Stomach smooth muscle (tissue), 2 donors: ENCODE measurements around the gene FCN3.
A peak's percentile ranks its signal among the peaks of the same experiment; 100 is the strongest.

ENCODE experiments used
- H3K27ac ChIP-seq: one replicate; pipeline ENCODE4 v1.7.0; 2013; ENCODE audit warnings: mild to moderate bottlenecking, low read length, inconsistent platforms
- H3K27me3 ChIP-seq, 2 donors: one replicate each; pipeline ENCODE4 v1.7.0; 2013; ENCODE audit warnings: low read length in 2 of 2; ENCODE audit not compliant: insufficient read depth in 2 of 2, control insufficient read depth in 1 of 2
- H3K36me3 ChIP-seq, 2 donors: one replicate each; pipeline ENCODE4 v1.7.0; 2013; ENCODE audit warnings: low read length in 2 of 2; ENCODE audit not compliant: control insufficient read depth in 2 of 2, insufficient read depth in 2 of 2
- H3K4me1 ChIP-seq: one replicate; pipeline ENCODE4 v1.7.0; 2013; ENCODE audit warnings: low read length; ENCODE audit not compliant: control insufficient read depth, insufficient read depth
- H3K4me3 ChIP-seq, 2 donors: one replicate each; pipeline ENCODE4 v1.7.0; 2013; ENCODE audit warnings: low read length in 2 of 2
- H3K9ac ChIP-seq, 2 donors: one replicate each; pipeline ENCODE4 v1.7.0; 2013; ENCODE audit warnings: low read length in 2 of 2, mild to moderate bottlenecking in 1 of 2
- H3K9me3 ChIP-seq, 2 donors: one replicate each; pipeline ENCODE4 v1.7.0; 2013; ENCODE audit warnings: low read length in 2 of 2; ENCODE audit not compliant: control insufficient read depth in 2 of 2
- donor health status: healthy.
- donor health status: Pancreatic carcinoma.

The FCN3 gene

GRCh38 chr1:27374362-27375086, at the start of gene FCN3:
Gene FCN3, minus strand, starts transcription at chr1:27374824. Its CDS starts 6 bp downstream, at chr1:27374818.
- Histone ChIP-seq H3K4me1 (peaks cover 3% of the 10 kb centered on the region), H3K27me3 (no peaks in the 10 kb centered on the region), H3K9me3 (no peaks in the 10 kb centered on the region), H3K36me3 (no peaks in the 10 kb centered on the region), H3K27ac (no peak within 1 kb of the TSS), H3K4me3 (no peak within 1 kb of the TSS), H3K9ac (no peak within 1 kb of the TSS)

DNA sequence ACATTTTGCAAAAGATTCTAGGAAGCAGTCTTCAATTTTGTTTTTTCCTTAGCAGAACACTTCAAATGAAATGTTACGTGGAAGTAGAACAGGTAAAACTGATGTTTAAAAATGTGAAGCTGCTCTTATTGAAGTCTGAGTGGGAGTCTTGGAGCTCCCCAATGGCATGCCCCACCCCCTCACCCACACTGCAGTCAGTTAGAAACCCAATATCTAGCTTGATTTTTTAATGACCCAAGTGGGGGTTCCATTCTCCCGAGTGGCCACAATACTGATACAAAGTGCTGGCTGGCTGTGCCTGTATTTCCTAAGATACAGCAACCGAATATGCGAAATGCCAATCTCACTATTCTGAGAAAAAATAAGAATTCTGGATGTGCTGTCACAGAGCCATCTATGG, 49.1 kb upstream of the FCN3 start:
- H3K36me3 ChIP-seq, result peaks cover 7 to 9% of the 10 kb centered on the region in 2 donors
- H3K27me3 ChIP-seq, result no peaks in the 10 kb centered on the region
- H3K4me3 ChIP-seq, result no peak overlapping the region
- no peaks in the 10 kb centered on the region for H3K9me3 ChIP-seq
- no peak overlapping the region for H3K9ac ChIP-seq
- peaks cover 29% of the 10 kb centered on the region for H3K4me1 ChIP-seq
- H3K27ac ChIP-seq, result no peak overlapping the region

GRCh38 chr1:27418326-27419185, 43.9 kb upstream of the FCN3 start:
- Histone ChIP-seq H3K4me1 (peaks cover 31% of the 10 kb centered on the region), H3K9ac (peak overlapping the region; percentile 68 to 78), H3K4me3 (peak overlapping the region in 1 of 2 donors; percentile 8), H3K9me3 (no peaks in the 10 kb centered on the region), H3K27ac (peak overlapping the region; percentile 87), H3K36me3 (peaks cover 27 to 32% of the 10 kb centered on the region in 2 donors), H3K27me3 (no peaks in the 10 kb centered on the region)

DNA sequence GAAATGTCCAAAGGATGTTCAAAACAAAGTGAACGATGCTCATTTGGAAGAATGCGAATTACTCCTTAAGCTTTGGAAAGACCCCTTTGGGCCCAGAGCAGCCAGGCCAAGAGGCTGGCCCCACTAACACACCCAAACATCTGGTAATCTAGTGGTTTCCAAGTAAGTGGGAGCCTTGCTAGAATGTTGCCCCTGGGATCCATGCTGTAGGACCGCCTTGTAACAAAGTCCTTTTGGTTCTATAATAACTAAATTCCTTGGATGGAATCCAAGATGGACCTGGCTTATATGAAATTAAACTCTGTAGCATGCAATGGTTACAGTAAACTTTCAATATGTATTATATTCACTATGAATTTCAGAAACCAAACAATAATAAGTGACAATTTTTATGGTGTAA, 43.1 kb upstream of the FCN3 start:
- Histone ChIP-seq H3K4me3 (no peak overlapping the region), H3K9me3 (no peaks in the 10 kb centered on the region), H3K4me1 (peaks cover 31% of the 10 kb centered on the region), H3K27me3 (no peaks in the 10 kb centered on the region), H3K9ac (peak overlapping the region; percentile 68 to 78), H3K36me3 (peaks cover 36 to 41% of the 10 kb centered on the region in 2 donors), H3K27ac (peak overlapping the region; percentile 87)

- Histone ChIP-seq H3K4me1 (peaks cover 31% of the 10 kb centered on the region), H3K9ac (no peak overlapping the region), H3K4me3 (no peak overlapping the region), H3K27me3 (no peaks in the 10 kb centered on the region), H3K27ac (peak overlapping the region; percentile 87), H3K36me3 (peaks cover 44 to 45% of the 10 kb centered on the region in 2 donors), H3K9me3 (no peaks in the 10 kb centered on the region)
These were observed 41.9 kb upstream of the FCN3 start for GRCh38 chr1:27416387-27417111.

- H3K4me1 ChIP-seq, result peaks cover 26% of the 10 kb centered on the region
- peak overlapping the region in 1 of 2 donors; percentile 42 for H3K9ac ChIP-seq
These were observed 39.5 kb upstream of the FCN3 start for GRCh38 chr1:27414091-27414490.

DNA sequence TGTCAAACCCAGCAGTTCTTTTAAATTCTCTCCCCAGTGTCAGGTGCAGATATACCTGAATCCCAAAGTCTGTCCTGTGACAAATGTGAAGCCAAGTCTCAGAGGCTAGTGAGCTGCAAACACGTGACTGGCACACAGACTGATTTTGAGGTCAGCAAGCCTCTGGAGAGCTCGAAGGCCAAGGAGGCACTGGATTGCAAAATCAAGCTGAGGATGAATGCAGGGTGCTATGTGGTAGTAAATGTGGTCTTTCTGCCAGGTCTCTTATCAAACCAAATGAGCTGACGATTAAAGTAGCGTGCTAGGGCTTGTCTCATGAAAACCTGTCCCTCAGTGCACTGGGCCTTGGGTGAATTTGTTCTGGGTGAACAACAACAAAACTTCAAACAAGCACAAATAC, 38.4 kb upstream of the FCN3 start:
- peak overlapping the region in 1 of 2 donors; percentile 42 for H3K9ac ChIP-seq
- peaks cover 68% of the 10 kb centered on the region in 2 donors for H3K36me3 ChIP-seq
- no peak overlapping the region for H3K4me3 ChIP-seq
- H3K27ac ChIP-seq, result no peak overlapping the region
- no peaks in the 10 kb centered on the region for H3K27me3 ChIP-seq
- peaks cover 16% of the 10 kb centered on the region for H3K4me1 ChIP-seq
- no peaks in the 10 kb centered on the region for H3K9me3 ChIP-seq

More at GRCh38 chr1:27414091-27414490, 39.5 kb upstream of the FCN3 start:
- no peak overlapping the region for H3K4me3 ChIP-seq
- no peak overlapping the region for H3K27ac ChIP-seq
- H3K36me3 ChIP-seq, result peaks cover 59 to 60% of the 10 kb centered on the region in 2 donors
- H3K27me3 ChIP-seq, result no peaks in the 10 kb centered on the region
- no peaks in the 10 kb centered on the region for H3K9me3 ChIP-seq

DNA sequence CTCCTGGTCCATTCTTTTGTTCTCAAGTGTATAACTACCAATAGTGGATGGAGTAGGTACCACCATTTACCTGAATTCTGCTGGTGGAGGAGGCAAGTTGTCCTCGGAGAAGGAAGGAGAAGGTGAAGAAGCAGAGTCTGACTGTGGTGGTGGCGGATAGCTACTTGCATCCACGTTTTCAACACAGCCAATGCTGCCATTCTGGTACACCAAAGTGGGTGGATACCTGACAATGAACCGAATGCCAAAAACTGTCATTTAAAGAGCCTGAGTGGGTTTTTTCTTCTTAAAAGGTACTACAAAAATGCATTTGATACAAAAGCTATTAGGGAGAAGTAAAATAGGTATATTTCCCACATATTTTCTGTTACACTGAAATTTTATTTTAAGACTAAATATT, 37.9 kb upstream of the FCN3 start:
- no peaks in the 10 kb centered on the region for H3K27me3 ChIP-seq
- H3K9ac ChIP-seq, result no peak overlapping the region
- H3K4me1 ChIP-seq, result peaks cover 11% of the 10 kb centered on the region
- H3K4me3 ChIP-seq, result no peak overlapping the region
- H3K9me3 ChIP-seq, result no peaks in the 10 kb centered on the region
- peaks cover 70 to 71% of the 10 kb centered on the region in 2 donors for H3K36me3 ChIP-seq
- no peak overlapping the region for H3K27ac ChIP-seq

- Histone ChIP-seq H3K27ac (no peak overlapping the region), H3K36me3 (peaks cover 66 to 69% of the 10 kb centered on the region in 2 donors), H3K9me3 (no peaks in the 10 kb centered on the region), H3K4me1 (peaks cover 12% of the 10 kb centered on the region), H3K4me3 (no peak overlapping the region), H3K27me3 (no peaks in the 10 kb centered on the region), H3K9ac (no peak overlapping the region)
These were observed 36.1 kb upstream of the FCN3 start for GRCh38 chr1:27410709-27411108.

DNA sequence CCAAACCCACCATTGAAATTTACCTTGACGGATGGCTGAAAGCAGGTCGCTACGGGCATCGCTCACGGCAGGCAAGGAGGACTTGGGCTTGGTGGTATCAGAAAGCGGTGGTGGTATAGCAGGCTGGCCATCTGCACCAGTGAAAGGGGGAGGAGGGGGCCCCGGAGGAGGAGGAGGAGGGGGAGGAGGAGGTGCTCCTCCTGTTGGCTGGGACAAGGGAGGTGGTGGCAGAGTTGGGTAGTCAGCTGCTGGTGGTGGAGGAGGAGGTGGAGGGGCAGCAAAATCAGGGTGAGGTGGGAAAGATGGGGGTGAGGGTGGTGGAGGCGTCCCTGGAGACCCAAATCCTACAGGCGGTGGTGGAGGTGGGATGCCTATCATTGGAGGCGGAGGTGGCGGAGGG, 35.0 kb upstream of the FCN3 start:
- Histone ChIP-seq H3K4me1 (peaks cover 22% of the 10 kb centered on the region), H3K27ac (no peak overlapping the region), H3K36me3 (peaks cover 58 to 60% of the 10 kb centered on the region in 2 donors), H3K4me3 (no peak overlapping the region), H3K27me3 (no peaks in the 10 kb centered on the region), H3K9ac (no peak overlapping the region), H3K9me3 (no peaks in the 10 kb centered on the region)
